Breast epithelium (tissue), 4 donors: Measurements from ENCODE around the gene ZFYVE19. TPM values are rescaled to one million over a fixed set of nuclear protein-coding genes. Genes with fewer than 3 reads are reported as not detected.

ENCODE experiments used
- DNase-seq, 2 donors: peaks; one replicate each; pipeline ENCODE4 v3.0.0-alpha.2; 2019; ENCODE audit warnings: low spot score in 2 of 2
- H3K27ac ChIP-seq, 2 donors: fragments of 200-600 bp; sonication (generic) in 1 of 2; one replicate each; pipeline ENCODE4 v1.5.1; 2016 to 2019; ENCODE audit warnings: mild to moderate bottlenecking in 1 of 2
- H3K27me3 ChIP-seq, 2 donors: fragments of 200-600 bp; sonication (generic) in 1 of 2; one replicate each; pipeline versions ENCODE4 v1.5.1 to v1.6.0; 2017 to 2019; ENCODE audit warnings: control low read depth in 1 of 2, mild to moderate bottlenecking in 1 of 2
- H3K36me3 ChIP-seq: fragments of 200-600 bp; one replicate; pipeline ENCODE4 v1.5.1; 2019
- H3K4me1 ChIP-seq, 2 donors: fragments of 200-600 bp; sonication (generic); one replicate each; pipeline ENCODE4 v1.5.1; 2016 to 2019; ENCODE audit warnings: control low read depth in 1 of 2
- H3K4me3 ChIP-seq, 3 donors: fragments of 200-600 bp; sonication (generic); 1 replicate in 2 of 3; 2 replicates in 1 of 3; pipeline ENCODE4 v1.5.1; 2016 to 2019; ENCODE audit warnings: mild to moderate bottlenecking in 3 of 3, moderate library complexity in 2 of 3
- H3K9me3 ChIP-seq, 2 donors: fragments of 200-600 bp; sonication (generic) in 1 of 2; one replicate each; pipeline ENCODE4 v1.5.1; 2016 to 2019; ENCODE audit warnings: control low read depth in 1 of 2
- CTCF ChIP-seq, 3 donors: fragments of 450-650 bp; IDR thresholded peaks; one replicate each; pipeline ENCODE4 v1.5.1; 2016 to 2017; ENCODE audit warnings: antibody characterized with exemption in 3 of 3, mild to moderate bottlenecking in 3 of 3, moderate library complexity in 3 of 3
- POLR2A ChIP-seq: fragments of 450-650 bp; IDR thresholded peaks from one replicate; pipeline ENCODE4 v1.6.1; 2016; ENCODE audit warnings: antibody characterized with exemption, mild to moderate bottlenecking, moderate library complexity
- POLR2AphosphoS5 ChIP-seq, 3 donors: sonication (generic); formaldehyde crosslinking; IDR thresholded peaks; one replicate each; pipeline ENCODE4 v1.6.1; 2017; ENCODE audit warnings: antibody characterized with exemption in 3 of 3
- intact Hi-C: fragments of 100-400 bp; cut with DNase I; formaldehyde crosslinking; loops from one replicate; pipeline ENCODE4 v1.15.1; 2023; ENCODE audit warnings: low total_unique reads
- total RNA-seq, 3 donors: library from RNA; depleted of rRNA; stranded (reverse); fragments of >200 nt; gene quantifications; one replicate each; pipeline ENCODE4 v1.1.0, GENCODE V29; 2016

ZFYVE19 gene
- total RNA-seq, 3 donors from 2014 or later = 19.4 to 58.8 (median 44.6) TPM

GRCh38 chr15:40776537-40777141 is 30.2 kb upstream of the ZFYVE19 start:
- Histone ChIP-seq H3K4me3 (peak overlapping the region in 2 of 3 donors; percentile 40 to 48), H3K27me3 (no peaks in the 10 kb centered on the region), H3K9me3 (no peaks in the 10 kb centered on the region), H3K4me1 (peaks cover 8 to 9% of the 10 kb centered on the region in 2 donors), H3K27ac (peak overlapping the region; percentile 89 to 90), H3K36me3 (no peaks in the 10 kb centered on the region)
- TF ChIP-seq POLR2AphosphoS5 (IDR thresholded peaks at IDR 0.05) (peak in 2 of 3 donors; percentile 23 to 65), POLR2A (no peak)
- intact Hi-C loops = no loop called here
- DNase-seq = peak; percentile 86 to 93

GRCh38 chr15:40782609-40783227 is 24.2 kb upstream of the ZFYVE19 start:
- DNase-seq = peak; percentile 48 to 84
- intact Hi-C loops = loop anchor here (5.0 kb wide), 1 partner anchor 500 kb away; the partner anchor contains the start of gene ANKRD63
- no peak for TF ChIP-seq POLR2A
- TF ChIP-seq POLR2AphosphoS5 (IDR thresholded peaks at IDR 0.05) = no peak
- peak in 2 of 3 donors; percentile 43 to 64 for TF ChIP-seq CTCF (IDR thresholded peaks at IDR 0.05)

GRCh38 chr15:40785164-40785563 is 21.7 kb upstream of the ZFYVE19 start:
- H3K4me3 ChIP-seq = no peak overlapping the region
- no peaks in the 10 kb centered on the region for H3K36me3 ChIP-seq
- TF ChIP-seq CTCF (IDR thresholded peaks at IDR 0.05) (peak in 1 of 3 donors; percentile 23), POLR2A (no peak)
- peak overlapping the region; percentile 89 to 90 for H3K27ac ChIP-seq
- intact Hi-C loops = no loop called here
- peaks cover 4 to 22% of the 10 kb centered on the region in 2 donors for H3K4me1 ChIP-seq
- no peaks in the 10 kb centered on the region for H3K27me3 ChIP-seq
- no peaks in the 10 kb centered on the region for H3K9me3 ChIP-seq
- DNase-seq = no peak

More at GRCh38 chr15:40782609-40783227, 24.2 kb upstream of the ZFYVE19 start:
- no peak overlapping the region for H3K4me3 ChIP-seq
- no peaks in the 10 kb centered on the region for H3K27me3 ChIP-seq
- H3K9me3 ChIP-seq = no peaks in the 10 kb centered on the region
- peak overlapping the region in 1 of 2 donors; percentile 43 for H3K27ac ChIP-seq
- H3K4me1 ChIP-seq = peaks cover 4 to 17% of the 10 kb centered on the region in 2 donors
- no peaks in the 10 kb centered on the region for H3K36me3 ChIP-seq

- no peak for TF ChIP-seq POLR2AphosphoS5 (IDR thresholded peaks at IDR 0.05)
- no peak for TF ChIP-seq POLR2A
- no peak for TF ChIP-seq CTCF (IDR thresholded peaks at IDR 0.05)
- H3K27ac ChIP-seq = peak overlapping the region; percentile 89 to 90
These were observed 21.1 kb upstream of the ZFYVE19 start for GRCh38 chr15:40785814-40786213.

GRCh38 chr15:40787344-40787841 is 19.5 kb upstream of the ZFYVE19 start:
- intact Hi-C loops = no loop called here
- peak; percentile 84 to 93 for DNase-seq
- TF ChIP-seq POLR2A (no peak), CTCF (IDR thresholded peaks at IDR 0.05) (no peak), POLR2AphosphoS5 (IDR thresholded peaks at IDR 0.05) (peak in 1 of 3 donors; percentile 79)
- peak overlapping the region; percentile 89 to 90 for H3K27ac ChIP-seq
- H3K4me3 ChIP-seq = no peak overlapping the region
- no peaks in the 10 kb centered on the region for H3K9me3 ChIP-seq
- H3K4me1 ChIP-seq = peaks cover 4 to 22% of the 10 kb centered on the region in 2 donors
- no peaks in the 10 kb centered on the region for H3K27me3 ChIP-seq
- no peaks in the 10 kb centered on the region for H3K36me3 ChIP-seq

More at GRCh38 chr15:40785814-40786213, 21.1 kb upstream of the ZFYVE19 start:
- H3K36me3 ChIP-seq = no peaks in the 10 kb centered on the region
- no peaks in the 10 kb centered on the region for H3K27me3 ChIP-seq
- H3K9me3 ChIP-seq = no peaks in the 10 kb centered on the region
- no peak overlapping the region for H3K4me3 ChIP-seq
- H3K4me1 ChIP-seq = peaks cover 4 to 22% of the 10 kb centered on the region in 2 donors
- no peak for DNase-seq
- intact Hi-C loops = no loop called here
